Gastrocnemius medialis (tissue), 4 donors: ENCODE results near the gene P2RX4.

ENCODE experiments used
- POLR2A ChIP-seq, 2 donors: fragments of 450-650 bp; IDR thresholded peaks; one replicate each; pipeline ENCODE4 v1.6.1; 2017; ENCODE audit warnings: antibody characterized with exemption in 2 of 2, mild to moderate bottlenecking in 2 of 2, moderate library complexity in 2 of 2
- TF ChIP-seq, protein P1 (sequence below), 5 experiments: fragments of 450-650 bp in 3 of 5; fragments of 200-600 bp in 2 of 5; sonication (generic) in 2 of 5; IDR thresholded peaks in 4 of 5; conservative IDR thresholded peaks in 1 of 5; 1 replicate in 4 of 5; 2 replicates in 1 of 5; pipeline ENCODE4 v1.5.1; 2016 to 2019; ENCODE audit warnings: antibody characterized with exemption in 5 of 5, mild to moderate bottlenecking in 3 of 5, moderate library complexity in 3 of 5

DNA sequence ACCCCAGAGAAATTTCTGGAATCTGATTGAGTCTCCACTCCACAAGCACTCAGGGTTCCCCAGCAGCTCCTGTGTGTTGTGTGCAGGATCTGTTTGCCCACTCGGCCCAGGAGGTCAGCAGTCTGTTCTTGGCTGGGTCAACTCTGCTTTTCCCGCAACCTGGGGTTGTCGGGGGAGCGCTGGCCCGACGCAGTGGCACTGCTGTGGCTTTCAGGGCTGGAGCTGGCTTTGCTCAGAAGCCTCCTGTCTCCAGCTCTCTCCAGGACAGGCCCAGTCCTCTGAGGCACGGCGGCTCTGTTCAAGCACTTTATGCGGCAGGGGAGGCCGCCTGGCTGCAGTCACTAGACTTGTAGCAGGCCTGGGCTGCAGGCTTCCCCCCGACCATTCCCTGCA lies 23.7 kb downstream of the P2RX4 start:
- TF ChIP-seq, protein P1, sequence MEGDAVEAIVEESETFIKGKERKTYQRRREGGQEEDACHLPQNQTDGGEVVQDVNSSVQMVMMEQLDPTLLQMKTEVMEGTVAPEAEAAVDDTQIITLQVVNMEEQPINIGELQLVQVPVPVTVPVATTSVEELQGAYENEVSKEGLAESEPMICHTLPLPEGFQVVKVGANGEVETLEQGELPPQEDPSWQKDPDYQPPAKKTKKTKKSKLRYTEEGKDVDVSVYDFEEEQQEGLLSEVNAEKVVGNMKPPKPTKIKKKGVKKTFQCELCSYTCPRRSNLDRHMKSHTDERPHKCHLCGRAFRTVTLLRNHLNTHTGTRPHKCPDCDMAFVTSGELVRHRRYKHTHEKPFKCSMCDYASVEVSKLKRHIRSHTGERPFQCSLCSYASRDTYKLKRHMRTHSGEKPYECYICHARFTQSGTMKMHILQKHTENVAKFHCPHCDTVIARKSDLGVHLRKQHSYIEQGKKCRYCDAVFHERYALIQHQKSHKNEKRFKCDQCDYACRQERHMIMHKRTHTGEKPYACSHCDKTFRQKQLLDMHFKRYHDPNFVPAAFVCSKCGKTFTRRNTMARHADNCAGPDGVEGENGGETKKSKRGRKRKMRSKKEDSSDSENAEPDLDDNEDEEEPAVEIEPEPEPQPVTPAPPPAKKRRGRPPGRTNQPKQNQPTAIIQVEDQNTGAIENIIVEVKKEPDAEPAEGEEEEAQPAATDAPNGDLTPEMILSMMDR (IDR thresholded peaks at IDR 0.05 in 4 of 5, conservative IDR thresholded peaks at IDR 0.05 in 1 of 5), result no peak
- TF ChIP-seq POLR2A (IDR thresholded peaks at IDR 0.05), result no peak
